Loucy (cell line): ENCODE results near the gene TNFAIP8L2.

Experiments used
- H2AFZ ChIP-seq: fragments of 200-600 bp; sonication (generic); 2 replicates; pipeline ENCODE4 v1.6.0; 2016; ENCODE audit warnings: antibody characterized with exemption, mild to moderate bottlenecking, low read length, moderate library complexity
- H3F3A ChIP-seq: fragments of 200-600 bp; 2 replicates; pipeline ENCODE4 v1.6.0; 2016; ENCODE audit warnings: antibody characterized with exemption, low read depth, mild to moderate bottlenecking
- H3K27me3 ChIP-seq: fragments of 200-600 bp; sonication (generic); 2 replicates; pipeline ENCODE4 v1.6.1; 2014; ENCODE audit warnings: low read length, mild to moderate bottlenecking; ENCODE audit not compliant: insufficient read depth, poor library complexity, severe bottlenecking
- H3K36me3 ChIP-seq: fragments of 200-600 bp; sonication (generic); 2 replicates; pipeline ENCODE4 v1.6.1; 2016; ENCODE audit warnings: low read length; ENCODE audit not compliant: insufficient read depth
- H3K4me1 ChIP-seq: fragments of 200-600 bp; sonication (generic); 2 replicates; pipeline ENCODE4 v1.5.1; 2014; ENCODE audit warnings: low read length, mild to moderate bottlenecking; ENCODE audit not compliant: insufficient read depth, poor library complexity, severe bottlenecking
- H3K4me2 ChIP-seq: fragments of 200-600 bp; sonication (generic); 2 replicates; pipeline ENCODE4 v1.6.0; 2014; ENCODE audit warnings: antibody characterized with exemption, low read length, low read depth, mild to moderate bottlenecking; ENCODE audit not compliant: poor library complexity, severe bottlenecking
- H3K4me3 ChIP-seq: fragments of 200-600 bp; sonication (generic); 2 replicates; pipeline ENCODE4 v1.5.1; 2014; ENCODE audit warnings: low read length, mild to moderate bottlenecking, mixed read lengths; ENCODE audit not compliant: poor library complexity, severe bottlenecking
- H3K79me2 ChIP-seq: fragments of 200-600 bp; sonication (generic); 2 replicates; pipeline ENCODE4 v1.6.1; 2014; ENCODE audit warnings: low read length; ENCODE audit not compliant: insufficient read depth
- H3K9ac ChIP-seq: fragments of 200-600 bp; sonication (generic); 2 replicates; pipeline ENCODE4 v1.6.0; 2014; ENCODE audit warnings: mild to moderate bottlenecking, low read depth, low read length, moderate library complexity; ENCODE audit not compliant: poor library complexity, severe bottlenecking
- H3K9me2 ChIP-seq: fragments of 200-600 bp; sonication (generic); replicated peaks from 2 replicates; pipeline ENCODE4 v1.6.1; 2016; ENCODE audit warnings: low read depth, low read length, mixed read lengths
- H3K9me3 ChIP-seq: fragments of 200-600 bp; sonication (generic); 2 replicates; pipeline ENCODE4 v1.6.1; 2014; ENCODE audit warnings: mild to moderate bottlenecking, antibody characterized with exemption, low read length, low read depth; ENCODE audit not compliant: insufficient read depth
- H4K20me1 ChIP-seq: fragments of 200-600 bp; sonication (generic); 2 replicates; pipeline ENCODE4 v1.6.0; 2014; ENCODE audit warnings: antibody characterized with exemption, low read length, mild to moderate bottlenecking; ENCODE audit not compliant: insufficient read depth, poor library complexity, severe bottlenecking
- CTCF ChIP-seq: fragments of 200-600 bp; sonication (generic); conservative IDR thresholded peaks from 2 replicates; pipeline ENCODE4 v1.5.1; 2014; ENCODE audit warnings: mild to moderate bottlenecking, antibody characterized with exemption, low read length
- EZH2phosphoT487 ChIP-seq: fragments of 200-600 bp; IDR thresholded peaks from 2 replicates; pipeline ENCODE4 v1.6.1; 2018; ENCODE audit warnings: antibody characterized with exemption, mild to moderate bottlenecking, moderate library complexity, borderline replicate concordance

Gene TNFAIP8L2

GRCh38 chr1:151175041-151175741 is 18.7 kb downstream of the TNFAIP8L2 start:
- Histone ChIP-seq H3K9me3 (no peaks in the 10 kb centered on the region), H4K20me1 (no peaks in the 10 kb centered on the region), H3K4me1 (no peaks in the 10 kb centered on the region), H3K27me3 (no peaks in the 10 kb centered on the region), H3K4me3 (no peak overlapping the region), H2AFZ (no peak overlapping the region), H3K9me2 (no peaks in the 10 kb centered on the region), H3K4me2 (no peak overlapping the region), H3K79me2 (no peaks in the 10 kb centered on the region), H3F3A (no peaks in the 10 kb centered on the region), H3K36me3 (peaks cover 47% of the 10 kb centered on the region; the same call in 1 of the 2 replicates), H3K9ac (no peak overlapping the region)
- TF ChIP-seq EZH2phosphoT487 (no peak), CTCF (no peak)

- TF ChIP-seq CTCF: peak; percentile 69
- TF ChIP-seq EZH2phosphoT487: no peak
- H4K20me1 ChIP-seq: no peaks in the 10 kb centered on the region
- H3K9ac ChIP-seq: no peak within 1 kb of the TSS
- no peak within 1 kb of the TSS for H3K4me2 ChIP-seq
- no peaks in the 10 kb centered on the region for H3K4me1 ChIP-seq
- H3K9me2 ChIP-seq: no peaks in the 10 kb centered on the region
- H3K79me2 ChIP-seq: no peaks in the 10 kb centered on the region
- H3K4me3 ChIP-seq: no peak within 1 kb of the TSS
- peaks cover 51% of the 10 kb centered on the region; the same call in 1 of the 2 replicates for H3K36me3 ChIP-seq
- no peaks in the 10 kb centered on the region for H3F3A ChIP-seq
- H3K27me3 ChIP-seq: no peaks in the 10 kb centered on the region
- H2AFZ ChIP-seq: no peak within 1 kb of the TSS
- no peaks in the 10 kb centered on the region for H3K9me3 ChIP-seq
Measured at GRCh38 chr1:151175863-151176262, 19.4 kb downstream of the TNFAIP8L2 start, which contains the start of gene TMOD4. TMOD4 (minus strand) TSS chr1:151175981; CDS start chr1:151174875, 1,106 bp downstream.

- Histone ChIP-seq H3K4me1 (no peaks in the 10 kb centered on the region), H3F3A (no peaks in the 10 kb centered on the region), H3K9ac (no peak overlapping the region), H3K4me2 (no peak overlapping the region), H3K9me3 (no peaks in the 10 kb centered on the region), H4K20me1 (no peaks in the 10 kb centered on the region), H3K79me2 (no peaks in the 10 kb centered on the region), H3K27me3 (no peaks in the 10 kb centered on the region), H2AFZ (no peak overlapping the region), H3K4me3 (no peak overlapping the region), H3K9me2 (no peaks in the 10 kb centered on the region), H3K36me3 (peaks cover 57% of the 10 kb centered on the region; the same call in 1 of the 2 replicates)
- TF ChIP-seq CTCF (no peak), EZH2phosphoT487 (no peak)
Measured at GRCh38 chr1:151176514-151177045, 20.1 kb downstream of the TNFAIP8L2 start.
